Measurements from ENCODE around the gene ALDH16A1.

ALDH16A1 gene

DNA sequence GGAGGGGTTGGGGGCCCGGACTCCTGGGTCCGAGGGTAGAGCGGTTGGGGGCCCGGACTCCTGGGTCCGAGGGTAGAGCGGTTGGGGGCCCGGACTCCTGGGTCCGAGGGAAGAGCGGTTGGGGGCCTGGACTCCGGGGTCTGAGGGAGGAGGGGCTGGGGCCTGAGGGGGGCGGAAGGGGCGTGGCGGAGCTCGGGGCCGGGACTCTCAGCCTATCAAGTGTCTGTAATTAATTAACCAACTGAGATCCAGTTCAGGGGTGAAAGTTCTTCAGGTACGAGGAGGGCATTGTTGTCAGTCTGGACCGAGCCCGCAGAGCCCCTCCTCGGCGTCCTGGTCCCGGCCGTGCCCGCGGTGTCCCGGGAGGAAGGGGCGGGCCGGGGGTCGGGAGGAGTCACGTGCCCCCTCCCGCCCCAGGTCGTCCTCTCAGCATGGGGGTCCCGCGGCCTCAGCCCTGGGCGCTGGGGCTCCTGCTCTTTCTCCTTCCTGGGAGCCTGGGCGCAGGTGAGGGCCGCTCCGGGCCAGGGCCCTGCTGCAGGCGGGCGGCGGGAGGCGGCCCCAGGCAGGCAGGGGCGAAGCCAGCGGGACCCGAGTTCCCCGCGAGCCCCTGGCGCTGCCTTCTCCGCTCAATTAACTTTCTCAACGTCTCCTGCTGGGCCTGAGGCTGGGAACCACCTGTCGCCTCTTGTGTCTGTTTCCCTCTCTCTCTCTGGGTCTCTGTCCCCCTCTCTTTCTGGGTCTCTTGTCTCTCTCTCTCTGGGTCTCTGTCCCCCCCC, 60.1 kb downstream of the ALDH16A1 start:
- DNase-seq (ENCODE audit: low read depth, low spot score): no peak

DNA sequence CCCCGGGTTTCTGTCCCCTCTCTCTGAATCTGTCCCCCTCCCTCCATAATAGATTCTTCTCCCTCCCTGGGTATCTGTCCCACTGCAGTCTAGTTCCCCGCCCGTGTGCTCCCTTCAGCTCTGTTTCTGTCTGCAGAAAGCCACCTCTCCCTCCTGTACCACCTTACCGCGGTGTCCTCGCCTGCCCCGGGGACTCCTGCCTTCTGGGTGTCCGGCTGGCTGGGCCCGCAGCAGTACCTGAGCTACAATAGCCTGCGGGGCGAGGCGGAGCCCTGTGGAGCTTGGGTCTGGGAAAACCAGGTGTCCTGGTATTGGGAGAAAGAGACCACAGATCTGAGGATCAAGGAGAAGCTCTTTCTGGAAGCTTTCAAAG, 60.7 kb downstream of the ALDH16A1 start:
- DNase-seq (ENCODE audit: low read depth, low spot score): no peak

DNA sequence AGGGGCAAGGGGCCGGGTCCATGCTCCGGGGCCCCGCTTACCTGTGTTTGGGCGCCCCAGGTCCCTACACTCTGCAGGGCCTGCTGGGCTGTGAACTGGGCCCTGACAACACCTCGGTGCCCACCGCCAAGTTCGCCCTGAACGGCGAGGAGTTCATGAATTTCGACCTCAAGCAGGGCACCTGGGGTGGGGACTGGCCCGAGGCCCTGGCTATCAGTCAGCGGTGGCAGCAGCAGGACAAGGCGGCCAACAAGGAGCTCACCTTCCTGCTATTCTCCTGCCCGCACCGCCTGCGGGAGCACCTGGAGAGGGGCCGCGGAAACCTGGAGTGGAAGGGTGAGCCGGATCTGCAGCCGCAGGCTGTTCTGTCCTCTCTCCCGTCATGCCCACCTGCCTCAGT, 61.1 kb downstream of the ALDH16A1 start:
- DNase-seq (ENCODE audit: low read depth, low spot score): no peak

DNA sequence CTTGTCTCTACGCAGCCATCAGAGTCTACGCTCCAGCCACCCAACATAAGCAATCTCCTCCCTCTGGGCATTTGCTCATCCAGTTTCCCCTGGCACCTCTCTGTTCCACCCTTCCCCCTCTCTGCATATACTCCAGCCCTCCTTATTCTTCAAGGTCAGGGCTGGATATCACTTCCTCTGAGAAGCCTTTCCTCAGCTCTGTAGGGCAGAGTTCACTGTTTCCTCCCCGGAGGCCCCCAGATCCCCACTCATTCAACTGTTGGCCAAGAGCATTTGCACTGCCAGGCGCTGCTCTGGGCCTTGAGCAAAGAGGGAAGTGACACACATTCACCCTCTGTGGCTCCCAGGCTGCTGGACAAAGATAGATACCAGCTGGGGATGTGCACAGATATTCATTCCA, 62.7 kb downstream of the ALDH16A1 start:
- no peak for DNase-seq (ENCODE audit: low read depth, low spot score)

DNA sequence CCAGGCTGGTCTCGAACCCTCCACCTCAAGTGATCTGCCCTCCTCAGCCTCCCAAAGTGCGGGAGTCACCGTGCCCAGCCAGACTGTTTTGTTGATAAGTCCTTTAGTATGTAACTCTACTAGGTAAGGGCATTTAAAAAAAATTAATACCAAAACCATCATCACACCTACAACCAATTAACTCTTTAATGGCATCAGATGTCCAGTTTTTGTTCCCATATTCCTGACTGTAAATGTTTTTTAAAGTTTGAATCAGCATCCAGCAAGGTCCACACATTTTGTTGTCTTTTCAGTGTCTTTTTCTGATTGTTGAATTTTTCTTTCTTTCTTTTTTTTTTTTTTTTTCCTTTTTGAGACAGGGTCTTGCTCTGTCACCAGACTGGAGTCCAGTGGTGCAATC, 65.0 kb downstream of the ALDH16A1 start:
- DNase-seq (ENCODE audit: low read depth, low spot score): no peak

Data from smooth muscle cell of the brain vasculature (primary cell).